HCT116 (cell line): ENCODE results near the gene KIF26B. TPM values are rescaled to one million over a fixed set of nuclear protein-coding genes. Genes with fewer than 3 reads are reported as not detected.

Experiments used
- ATAC-seq: fragments of 200-7000 bp; cut with Tn5 transposase; 2 replicates; pipeline ENCODE4 v1.9.1; 2020; ENCODE audit warnings: mild to moderate bottlenecking, moderate library complexity
- BruUV-seq: library from RNA; stranded (reverse); fragments of 400-500 nt; replicated peaks from 2 replicates; lab custom pipeline; 2021; lab: Mats Ljungman, UMichigan
- CTCF ChIA-PET: fragments of 300-600 bp; sonication (Branson Sonifier 250); formaldehyde crosslinking; loops from one replicate; lab custom pipeline; 2021; ENCODE audit warnings: antibody characterized with exemption; lab: Charles Lee
- POLR2A ChIA-PET: fragments of 300-600, 350-600 bp; sonication (Branson Sonifier 250); formaldehyde crosslinking; loops from one replicate; lab custom pipeline; 2021; ENCODE audit warnings: antibody characterized with exemption; lab: Charles Lee
- RAD21 ChIA-PET, 2 experiments: fragments of 300-600 bp; sonication (Branson Sonifier 250); formaldehyde crosslinking; loops; one replicate each; lab custom pipeline; 2023; ENCODE audit warnings: low total read pairs in 2 of 2; ENCODE audit not compliant: uncharacterized antibody in 2 of 2, unreplicated experiment in 2 of 2, low non-redundant PET in 1 of 2; lab: Charles Lee
- DNase-seq: peaks from one replicate; pipeline ENCODE4 v3.0.0-alpha.2; 2010; ENCODE audit warnings: low read depth, low spot score
- H2AFZ ChIP-seq: fragments of 200-600 bp; shearing (Covaris generic), sonication (generic); 2 replicates; pipeline ENCODE4 v1.6.1; 2017; ENCODE audit warnings: low read depth, mixed run types, mixed read lengths, antibody characterized with exemption, low read length; ENCODE audit not compliant: poor library complexity, severe bottlenecking
- H3K27ac ChIP-seq: 2 replicates; pipeline ENCODE4 v1.5.1; 2012; ENCODE audit warnings: low read depth, low read length
- H3K27me3 ChIP-seq: fragments of 200-600 bp; sonication (generic); 2 replicates; pipeline ENCODE4 v1.6.1; 2016; ENCODE audit warnings: mixed run types, low read length, mixed read lengths; ENCODE audit not compliant: insufficient read depth
- H3K36me3 ChIP-seq, 2 experiments: fragments of 200-500 bp in 1 of 2; fragments of 200-600 bp in 1 of 2; sonication (Bioruptor generic) in 1 of 2; sonication (generic) in 1 of 2; 2 replicates each; pipeline versions ENCODE4 v1.5.1 to v1.6.1; 2014 to 2016; ENCODE audit warnings: low read length in 2 of 2, inconsistent platforms in 1 of 2, mixed read lengths in 1 of 2, mixed run types in 1 of 2; ENCODE audit not compliant: insufficient read depth in 2 of 2, control insufficient read depth in 1 of 2
- H3K4me1 ChIP-seq, 2 experiments: fragments of 200-600 bp in 1 of 2; sonication (generic) in 1 of 2; 2 replicates each; pipeline versions ENCODE4 v1.5.1 to v1.6.1; 2012 to 2017; ENCODE audit warnings: low read length in 2 of 2, inconsistent platforms in 1 of 2, mild to moderate bottlenecking in 1 of 2, mixed read lengths in 1 of 2, mixed run types in 1 of 2, moderate library complexity in 1 of 2; ENCODE audit not compliant: insufficient read depth in 2 of 2, control insufficient read depth in 1 of 2
- H3K4me2 ChIP-seq: fragments of 200-600 bp; sonication (generic); 2 replicates; pipeline ENCODE4 v1.6.1; 2017; ENCODE audit warnings: mixed run types, low read length, mixed read lengths
- H3K4me3 ChIP-seq, 2 experiments: fragments of 200-600 bp in 1 of 2; sonication (generic) in 1 of 2; replicated peaks in 1 of 2; 2 replicates each; pipeline ENCODE4 v1.5.1; 2011 to 2016; ENCODE audit warnings: low read length in 2 of 2, control low read depth in 1 of 2, low read depth in 1 of 2, mild to moderate bottlenecking in 1 of 2, mixed read lengths in 1 of 2, mixed run types in 1 of 2
- H3K79me2 ChIP-seq: fragments of 200-600 bp; sonication (generic); 2 replicates; pipeline ENCODE4 v1.6.1; 2017; ENCODE audit warnings: mild to moderate bottlenecking, mixed run types, low read length, moderate library complexity, mixed read lengths; ENCODE audit not compliant: insufficient read depth
- H3K9ac ChIP-seq: fragments of 200-600 bp; sonication (generic); 2 replicates; pipeline ENCODE4 v1.6.1; 2016; ENCODE audit warnings: low read length, mixed read lengths
- H3K9me2 ChIP-seq: fragments of 200-600 bp; sonication (generic), shearing (Covaris generic); 2 replicates; pipeline ENCODE4 v1.6.1; 2017; ENCODE audit warnings: mixed run types, mild to moderate bottlenecking, moderate library complexity; ENCODE audit not compliant: insufficient read depth
- H3K9me3 ChIP-seq, 2 experiments: fragments of 200-500 bp in 1 of 2; fragments of 200-600 bp in 1 of 2; sonication (Bioruptor generic) in 1 of 2; sonication (generic) in 1 of 2; 2 replicates each; pipeline ENCODE4 v1.6.1; 2014 to 2017; ENCODE audit warnings: low read length in 2 of 2, mixed read lengths in 2 of 2, inconsistent platforms in 1 of 2, low read depth in 1 of 2, mild to moderate bottlenecking in 1 of 2, mixed run types in 1 of 2, moderate library complexity in 1 of 2; ENCODE audit not compliant: control insufficient read depth in 1 of 2, insufficient read depth in 1 of 2
- H4K20me1 ChIP-seq: fragments of 200-600 bp; sonication (generic), shearing (Covaris generic); 2 replicates; pipeline ENCODE4 v1.6.1; 2017; ENCODE audit warnings: mixed run types, mild to moderate bottlenecking, moderate library complexity; ENCODE audit not compliant: insufficient read depth
- ATF3 ChIP-seq: IDR thresholded peaks from 2 replicates; pipeline ENCODE4 v1.6.1; 2012
- CEBPB ChIP-seq: IDR thresholded peaks from 2 replicates; pipeline ENCODE4 v1.6.1; 2012; ENCODE audit warnings: low read depth
- CTCF ChIP-seq, 3 experiments: fragments of 200-600 bp in 1 of 3; sonication (generic) in 1 of 3; IDR thresholded peaks in 2 of 3; conservative IDR thresholded peaks in 1 of 3; 2 replicates each; pipeline ENCODE4 v1.5.1; 2012 to 2017; ENCODE audit warnings: low read depth in 2 of 3, low read length in 2 of 3, antibody characterized with exemption in 1 of 3, borderline replicate concordance in 1 of 3, control low read depth in 1 of 3, mild to moderate bottlenecking in 1 of 3, mixed read lengths in 1 of 3, mixed run types in 1 of 3, moderate library complexity in 1 of 3; ENCODE audit not compliant: insufficient read depth in 1 of 3
- EZH2 ChIP-seq: fragments of 200-600 bp; sonication (generic); IDR thresholded peaks from 2 replicates; pipeline ENCODE4 v1.6.1; 2017; ENCODE audit warnings: antibody characterized with exemption, mixed run types
- RAD21 ChIP-seq: IDR thresholded peaks from 2 replicates; pipeline ENCODE4 v1.6.1; 2012; ENCODE audit warnings: low read depth, mild to moderate bottlenecking
- TCF7L2 ChIP-seq: IDR thresholded peaks from 2 replicates; pipeline ENCODE4 v1.7.0; 2011; ENCODE audit warnings: borderline replicate concordance, inconsistent platforms; ENCODE audit not compliant: insufficient read depth, insufficient read length; ENCODE audit errors: extremely low read depth
- YY1 ChIP-seq: IDR thresholded peaks from 2 replicates; pipeline ENCODE4 v1.6.1; 2011; ENCODE audit warnings: low read length, low read depth, moderate library complexity, mild to moderate bottlenecking; ENCODE audit not compliant: insufficient replicate concordance; ENCODE audit errors: extremely low read depth
- intact Hi-C: fragments of 100-400 bp; cut with micrococcal nuclease; formaldehyde crosslinking; loops from 2 replicates; pipeline ENCODE4 v1.10.0; 2022
- total RNA-seq: library from RNA; stranded (reverse); gene quantifications from one replicate; pipeline ENCODE4 v1.2.1, GENCODE V29; 2021; ENCODE audit not compliant: unreplicated experiment

Gene KIF26B
- total RNA-seq, 1 experiment from 2014 or later, result 0.49 TPM

- POLR2A ChIA-PET, result no interaction called here
- no peaks in the 10 kb centered on the region for H3K9me3 ChIP-seq
These were observed 221.1 kb downstream of the KIF26B start for GRCh38 chr1:245375789-245376460.

GRCh38 chr1:245377854-245378253 is 223.1 kb downstream of the KIF26B start:
- Histone ChIP-seq H2AFZ (no peak overlapping the region), H3K36me3 (no peaks in the 10 kb centered on the region), H3K27me3 (no peaks in the 10 kb centered on the region), H3K9ac (no peak overlapping the region), H3K9me3 (no peaks in the 10 kb centered on the region), H3K4me3 (no peak overlapping the region), H3K4me1 (peaks cover 0 to 3% of the 10 kb centered on the region in 2 experiments; a peak in 1 of 4 replicates), H3K9me2 (no peaks in the 10 kb centered on the region), H4K20me1 (no peaks in the 10 kb centered on the region)
- no peak for ATAC-seq
- no TSS peak for BruUV-seq
- POLR2A ChIA-PET, result no interaction called here
- RAD21 ChIA-PET, result no interaction called here
- intact Hi-C loops, result no loop called here
- DNase-seq, result no peak
- TF ChIP-seq ATF3 (no peak), CTCF (IDR thresholded peaks at IDR 0.05 in 2 of 3, conservative IDR thresholded peaks at IDR 0.05 in 1 of 3; ENCODE audit: borderline replicate concordance in 1 of 3, insufficient read depth in 1 of 3, low read depth in 2 of 3, low read length in 2 of 3) (no peak), EZH2 (no peak), CEBPB (no peak), YY1 (no peak), TCF7L2 (no peak)
- TF ChIP-seq, all 23 proteins: peak for 0
- Histone ChIP-seq H3K4me2 (no peak overlapping the region), H3K79me2 (no peaks in the 10 kb centered on the region), H3K27ac (no peak overlapping the region)
- CTCF ChIA-PET, result no interaction called here

More at GRCh38 chr1:245375789-245376460, 221.1 kb downstream of the KIF26B start:
- BruUV-seq, result no TSS peak
- peaks cover 0 to 3% of the 10 kb centered on the region in 2 experiments; a peak in 1 of 4 replicates for H3K4me1 ChIP-seq
- no peaks in the 10 kb centered on the region for H3K36me3 ChIP-seq
- TF ChIP-seq YY1 (no peak), RAD21 (no peak), EZH2 (no peak)
- CTCF ChIA-PET, result no interaction called here
- intact Hi-C loops, result no loop called here
- DNase-seq, result no peak
- no peak overlapping the region for H3K4me3 ChIP-seq
- no peak overlapping the region for H3K4me2 ChIP-seq
- H4K20me1 ChIP-seq, result no peaks in the 10 kb centered on the region
- H3K27me3 ChIP-seq, result no peaks in the 10 kb centered on the region
- no peak overlapping the region for H2AFZ ChIP-seq
- no peak overlapping the region for H3K9ac ChIP-seq
- no peak overlapping the region for H3K27ac ChIP-seq
- RAD21 ChIA-PET, result no interaction called here
- no peak for ATAC-seq
- H3K79me2 ChIP-seq, result no peaks in the 10 kb centered on the region
- no peaks in the 10 kb centered on the region for H3K9me2 ChIP-seq
